Cortex of kidney (tissue), 1 donor: ENCODE measurements around the gene IRF1.
"Not testable (repeated sequence)": the region's sequence is repeated elsewhere in the genome, so short reads cannot be mapped to it uniquely, and the experiment has no call there.

ENCODE experiments used
- DNase-seq: peaks from one replicate; lab custom pipeline; 2025; lab: John Stamatoyannopoulos, UW

Gene IRF1

GRCh38 chr5:132486318-132487094, 4.1 kb downstream of the IRF1 start:
- DNase-seq = no peak

GRCh38 chr5:132485641-132486317, 4.8 kb downstream of the IRF1 start:
- DNase-seq = no peak

- not testable (repeated sequence) for DNase-seq
Measured at GRCh38 chr5:132484876-132485640, 5.5 kb downstream of the IRF1 start.

- DNase-seq = no peak
Measured at GRCh38 chr5:132484391-132484725, 6.2 kb downstream of the IRF1 start.

- no peak for DNase-seq
Measured at GRCh38 chr5:132483661-132484390, 6.7 kb downstream of the IRF1 start.

- no peak for DNase-seq
Measured at GRCh38 chr5:132483101-132483500, 7.5 kb downstream of the IRF1 start.

GRCh38 chr5:132481596-132482211, 8.9 kb downstream of the IRF1 start:
- DNase-seq = no peak

- DNase-seq = no peak
Measured at GRCh38 chr5:132480893-132481595, 9.5 kb downstream of the IRF1 start.

GRCh38 chr5:132480546-132480892, 10.1 kb downstream of the IRF1 start:
- no peak for DNase-seq

GRCh38 chr5:132480042-132480441, 10.5 kb downstream of the IRF1 start:
- no peak for DNase-seq

- DNase-seq = no peak
Measured at GRCh38 chr5:132479111-132479951, 11.2 kb downstream of the IRF1 start.

GRCh38 chr5:132478366-132478871, 12.2 kb downstream of the IRF1 start:
- no peak for DNase-seq

- no peak for DNase-seq
Measured at GRCh38 chr5:132477784-132478365, 12.7 kb downstream of the IRF1 start.

- no peak for DNase-seq
Measured at GRCh38 chr5:132476876-132477781, 13.4 kb downstream of the IRF1 start.

- DNase-seq = no peak
Measured at GRCh38 chr5:132475987-132476875, 14.3 kb downstream of the IRF1 start.

GRCh38 chr5:132475497-132475882, 15.1 kb downstream of the IRF1 start:
- DNase-seq = no peak

- DNase-seq = no peak
Measured at GRCh38 chr5:132474881-132475496, 15.6 kb downstream of the IRF1 start.
